NCI-H2107 treated with DMSO at 0.1 percent for 48 hours (cell line): ENCODE measurements around the gene C19orf25.

Experiments
- DNase-seq: peaks from one replicate; lab custom pipeline; 2025; ENCODE audit not compliant: unreplicated experiment; lab: John Stamatoyannopoulos, UW

C19orf25 gene

GRCh38 chr19:1433119-1434039, 45.6 kb downstream of the C19orf25 start:
- no peak for DNase-seq

- no peak for DNase-seq
Measured at GRCh38 chr19:1432507-1432887, 46.5 kb downstream of the C19orf25 start.

GRCh38 chr19:1431759-1432506, 47.1 kb downstream of the C19orf25 start:
- DNase-seq, result no peak

- no peak for DNase-seq
Measured at GRCh38 chr19:1430246-1430645, 48.8 kb downstream of the C19orf25 start.

- DNase-seq, result no peak
Measured at GRCh38 chr19:1429750-1430149, 49.3 kb downstream of the C19orf25 start.

- no peak for DNase-seq
Measured at GRCh38 chr19:1428738-1429391, 50.1 kb downstream of the C19orf25 start.

GRCh38 chr19:1427221-1427920, 51.6 kb downstream of the C19orf25 start:
- DNase-seq, result no peak

- DNase-seq, result no peak
Measured at GRCh38 chr19:1426736-1427135, 52.3 kb downstream of the C19orf25 start.

- DNase-seq, result no peak
Measured at GRCh38 chr19:1425902-1426301, 53.1 kb downstream of the C19orf25 start.

GRCh38 chr19:1425102-1425837, 53.7 kb downstream of the C19orf25 start:
- DNase-seq, result no peak

- no peak for DNase-seq
Measured at GRCh38 chr19:1424192-1424955, 54.6 kb downstream of the C19orf25 start.

GRCh38 chr19:1423436-1424191, 55.4 kb downstream of the C19orf25 start:
- no peak for DNase-seq
